Activated naive CD8-positive, alpha-beta T cell treated with anti-CD3 and anti-CD28 coated beads, Interleukin-2, amount 10 ng/mL, durations not matched to agents 7 days and 5 days (primary cell): ENCODE measurements around the gene CNPY3. TPM values are rescaled to one million over a fixed set of nuclear protein-coding genes. Genes with fewer than 3 reads are reported as not detected.
"Not testable (repeated sequence)": the region's sequence is repeated elsewhere in the genome, so short reads cannot be mapped to it uniquely, and the experiment has no call there.

Source experiments
- ATAC-seq: fragments of 150-1000 bp; cut with Tn5 transposase; one replicate; pipeline ENCODE4 v1.10.0; 2021; ENCODE audit warnings: low read depth, moderate library complexity
- POLR2A ChIA-PET: fragments of 350-600 bp; sonication (Branson Sonifier 250); formaldehyde crosslinking; loops from one replicate; lab custom pipeline; 2021; ENCODE audit warnings: antibody characterized with exemption; lab: Charles Lee
- DNase-seq: peaks from one replicate; pipeline ENCODE4 v3.0.0; 2021
- H3K27ac Mint-ChIP-seq: one replicate; pipeline ENCODE4 v1.8.0; 2022; ENCODE audit warnings: mild to moderate bottlenecking, mixed read lengths
- H3K27me3 Mint-ChIP-seq: one replicate; pipeline ENCODE4 v1.8.0; 2022; ENCODE audit warnings: mild to moderate bottlenecking, moderate library complexity, mixed read lengths
- H3K36me3 Mint-ChIP-seq: one replicate; pipeline ENCODE4 v1.8.0; 2021; ENCODE audit warnings: mild to moderate bottlenecking, mixed read lengths
- H3K4me1 Mint-ChIP-seq: one replicate; pipeline ENCODE4 v1.8.0; 2021; ENCODE audit warnings: mixed read lengths
- H3K4me3 Mint-ChIP-seq: one replicate; pipeline ENCODE4 v1.8.0; 2022; ENCODE audit warnings: mild to moderate bottlenecking, moderate library complexity, mixed read lengths
- H3K9me3 Mint-ChIP-seq: one replicate; pipeline ENCODE4 v1.8.0; 2021; ENCODE audit warnings: mixed read lengths
- total RNA-seq, 2 experiments: library from RNA; stranded (reverse); gene quantifications; one replicate each; pipeline ENCODE4 v1.2.3, GENCODE V29; 2021

The CNPY3 gene
- 10 to 100 TPM; 90.8 to 91.4 TPM for total RNA-seq

GRCh38 chr6:42928986-42929820 lies at the start of gene CNPY3:
CNPY3 (plus strand) TSS chr6:42929480; CDS start chr6:42929571, 91 bp downstream.
- peaks cover 15% of the 10 kb centered on the region for H3K36me3 Mint-ChIP-seq
- POLR2A ChIA-PET = interaction anchor here (0.6 to 3.5 kb wide), 33 partner anchors 10 to 700 kb away, joined by 3 to 66 read pairs (median 4); partner anchors contain the start of genes CUL7, CUL9, GTPBP2 and KLC4

GRCh38 chr6:42880240-42880817 lies 49.0 kb upstream of the CNPY3 start:
- peak overlapping the region; percentile 91 for H3K4me3 Mint-ChIP-seq
- peaks cover 12% of the 10 kb centered on the region for H3K36me3 Mint-ChIP-seq
- peaks cover 14% of the 10 kb centered on the region for H3K4me1 Mint-ChIP-seq
- not testable (repeated sequence) for ATAC-seq, H3K9me3 Mint-ChIP-seq, H3K27me3 Mint-ChIP-seq, DNase-seq
- POLR2A ChIA-PET = interaction anchor here (1.0 to 4.0 kb wide), 11 partner anchors 10 to 316 kb away, joined by 3 to 44 read pairs (median 6); partner anchors contain the start of genes BICRAL, CNPY3, PPP2R5D and TBCC
- H3K27ac Mint-ChIP-seq = peak overlapping the region; percentile 96

More at GRCh38 chr6:42928986-42929820, at the start of gene CNPY3:
- Mint-ChIP-seq H3K27me3 (no peaks in the 10 kb centered on the region), H3K9me3 (no peaks in the 10 kb centered on the region), H3K27ac (peak within 1 kb of the TSS; percentile 99), H3K4me3 (peak within 1 kb of the TSS; percentile 96), H3K4me1 (peaks cover 32% of the 10 kb centered on the region)
- peak; percentile 94 for DNase-seq
- peak; percentile 86 for ATAC-seq

- Mint-ChIP-seq H3K36me3 (peaks cover 14% of the 10 kb centered on the region), H3K4me3 (peak overlapping the region; percentile 91), H3K4me1 (peaks cover 14% of the 10 kb centered on the region), H3K27ac (peak overlapping the region; percentile 96)
- DNase-seq, H3K27me3 Mint-ChIP-seq, H3K9me3 Mint-ChIP-seq, ATAC-seq: not testable (repeated sequence)
- POLR2A ChIA-PET = interaction anchor here (1.2 to 4.0 kb wide), 4 partner anchors 9 to 135 kb away, joined by 5 to 37 read pairs (median 9); partner anchors contain the start of genes BICRAL and TBCC
These were observed 48.4 kb upstream of the CNPY3 start for GRCh38 chr6:42880871-42881270.

- H3K9me3 Mint-ChIP-seq = no peaks in the 10 kb centered on the region
- no peak overlapping the region for H3K4me3 Mint-ChIP-seq
- peaks cover 23% of the 10 kb centered on the region for H3K4me1 Mint-ChIP-seq
- no peaks in the 10 kb centered on the region for H3K27me3 Mint-ChIP-seq
- DNase-seq (no peak), ATAC-seq (no peak)
- POLR2A ChIA-PET = interaction anchor here (0.5 to 0.9 kb wide), 2 partner anchors 138 to 269 kb away, joined by 3 to 5 read pairs; no protein-coding TSS in a partner anchor
- no peak overlapping the region for H3K27ac Mint-ChIP-seq
- peaks cover 17% of the 10 kb centered on the region for H3K36me3 Mint-ChIP-seq
These were observed 43.6 kb upstream of the CNPY3 start for GRCh38 chr6:42885702-42886101.

- Mint-ChIP-seq H3K36me3 (peaks cover 17% of the 10 kb centered on the region), H3K4me1 (peaks cover 26% of the 10 kb centered on the region)
- H3K4me3 Mint-ChIP-seq, H3K27ac Mint-ChIP-seq, H3K27me3 Mint-ChIP-seq, DNase-seq, ATAC-seq, POLR2A ChIA-PET, H3K9me3 Mint-ChIP-seq: not testable (repeated sequence)
These were observed 41.1 kb upstream of the CNPY3 start for GRCh38 chr6:42888201-42888600.

GRCh38 chr6:42889815-42890214 lies 39.5 kb upstream of the CNPY3 start:
- Mint-ChIP-seq H3K27me3 (no peaks in the 10 kb centered on the region), H3K36me3 (peaks cover 9% of the 10 kb centered on the region), H3K4me1 (peaks cover 26% of the 10 kb centered on the region), H3K4me3 (peak overlapping the region; percentile 89), H3K27ac (peak overlapping the region; percentile 97), H3K9me3 (no peaks in the 10 kb centered on the region)
- ATAC-seq (no peak), DNase-seq (no peak)
- POLR2A ChIA-PET = interaction anchor here (0.6 to 3.2 kb wide), 10 partner anchors 9 to 214 kb away, joined by 4 to 37 read pairs (median 8); partner anchors contain the start of genes BICRAL, CNPY3, RPL7L1 and RRP36

- H3K36me3 Mint-ChIP-seq = peaks cover 7% of the 10 kb centered on the region
- peak; percentile 94 for ATAC-seq
- POLR2A ChIA-PET = interaction anchor here (0.6 to 3.2 kb wide), 17 partner anchors 10 to 284 kb away, joined by 3 to 37 read pairs (median 5); partner anchors contain the start of genes BICRAL, CNPY3, PPP2R5D and RPL7L1
- H3K27me3 Mint-ChIP-seq = no peaks in the 10 kb centered on the region
- H3K4me3 Mint-ChIP-seq = peak overlapping the region; percentile 89
- no peaks in the 10 kb centered on the region for H3K9me3 Mint-ChIP-seq
- DNase-seq = peak; percentile 88
- H3K4me1 Mint-ChIP-seq = peaks cover 26% of the 10 kb centered on the region
- peak overlapping the region; percentile 97 for H3K27ac Mint-ChIP-seq
These were observed 38.7 kb upstream of the CNPY3 start for GRCh38 chr6:42890311-42891198.

- peaks cover 26% of the 10 kb centered on the region for H3K4me1 Mint-ChIP-seq
- H3K4me3 Mint-ChIP-seq = peak overlapping the region; percentile 89
- no peak for ATAC-seq
- POLR2A ChIA-PET = interaction anchor here (1.0 to 3.2 kb wide), 14 partner anchors 11 to 283 kb away, joined by 3 to 37 read pairs (median 6); partner anchors contain the start of genes BICRAL, CNPY3, PPP2R5D and RPL7L1
- peaks cover 2% of the 10 kb centered on the region for H3K36me3 Mint-ChIP-seq
- H3K27me3 Mint-ChIP-seq = no peaks in the 10 kb centered on the region
- no peak for DNase-seq
- no peaks in the 10 kb centered on the region for H3K9me3 Mint-ChIP-seq
- H3K27ac Mint-ChIP-seq = peak overlapping the region; percentile 97
These were observed 38.0 kb upstream of the CNPY3 start for GRCh38 chr6:42891199-42891722.

DNA sequence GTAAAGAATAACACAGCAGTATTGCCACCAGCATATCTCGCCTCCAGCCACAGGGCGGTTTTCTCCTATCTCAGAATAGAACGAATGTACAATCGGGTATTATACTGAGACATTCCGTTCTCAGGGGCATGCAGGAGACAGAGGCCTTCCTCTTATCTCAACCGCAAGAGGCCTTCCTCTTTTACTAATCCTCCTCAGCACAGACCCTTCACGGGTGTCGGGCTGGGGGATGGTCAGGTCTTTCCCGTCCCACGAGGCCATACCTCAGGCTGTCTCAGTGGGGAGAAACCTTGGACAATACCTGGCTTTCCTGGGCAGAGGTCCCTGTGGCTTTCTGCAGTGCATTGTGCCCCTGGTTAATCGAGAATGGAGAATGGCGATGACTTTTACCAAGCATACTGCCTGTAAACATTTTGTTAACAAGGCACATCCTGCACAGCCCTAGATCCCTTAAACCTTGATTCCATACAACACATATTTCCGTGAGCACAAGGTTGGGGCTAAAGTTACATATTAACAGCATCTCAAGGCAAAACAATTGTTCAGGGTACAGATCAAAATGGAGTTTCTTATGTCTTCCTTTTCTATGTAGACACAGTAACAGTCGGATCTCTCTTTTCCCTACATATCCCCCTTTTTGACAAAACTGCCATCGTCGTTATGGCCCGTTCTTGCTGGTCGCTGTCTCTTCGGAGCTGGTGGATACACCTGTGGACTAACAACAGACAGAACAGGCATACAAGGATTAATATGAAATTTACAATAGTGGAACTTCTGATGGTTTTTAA lies 35.0 kb upstream of the CNPY3 start:
- ATAC-seq, H3K36me3 Mint-ChIP-seq, POLR2A ChIA-PET, H3K9me3 Mint-ChIP-seq, H3K27me3 Mint-ChIP-seq, DNase-seq, H3K4me3 Mint-ChIP-seq: not testable (repeated sequence)
- H3K4me1 Mint-ChIP-seq = peaks cover 24% of the 10 kb centered on the region
- peak overlapping the region; percentile 22 for H3K27ac Mint-ChIP-seq

DNA sequence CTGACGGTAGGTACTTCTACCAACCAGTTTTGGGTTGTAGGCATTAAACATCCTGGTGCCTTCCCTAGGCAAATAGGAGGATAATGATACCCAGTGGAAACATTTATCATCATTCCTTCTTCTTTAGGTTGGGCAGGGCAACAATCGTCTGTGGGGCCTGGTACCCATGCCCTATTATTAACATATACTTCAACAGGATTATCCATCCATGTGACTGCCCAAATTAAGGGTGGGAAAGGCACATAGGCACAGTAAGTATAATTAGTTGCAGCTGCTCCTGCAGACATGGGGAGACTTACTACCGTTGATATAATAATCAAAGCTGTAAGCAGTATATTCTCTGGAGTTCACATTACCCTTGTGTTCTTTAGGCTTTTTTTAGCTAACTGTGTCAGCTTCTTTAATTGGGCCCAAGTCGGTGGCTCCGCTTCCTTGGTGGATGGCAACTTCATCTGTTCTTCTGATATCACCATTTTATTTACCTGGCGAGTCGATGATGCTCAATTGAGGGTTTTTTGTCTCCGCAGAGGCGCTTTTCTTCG lies 33.0 kb upstream of the CNPY3 start:
- H3K27ac Mint-ChIP-seq = no peak overlapping the region
- H3K4me3 Mint-ChIP-seq = no peak overlapping the region
- H3K27me3 Mint-ChIP-seq = no peaks in the 10 kb centered on the region
- ATAC-seq = no peak
- POLR2A ChIA-PET = no interaction called here
- no peaks in the 10 kb centered on the region for H3K36me3 Mint-ChIP-seq
- peaks cover 13% of the 10 kb centered on the region for H3K4me1 Mint-ChIP-seq
- DNase-seq = no peak
- no peaks in the 10 kb centered on the region for H3K9me3 Mint-ChIP-seq

- POLR2A ChIA-PET = no interaction called here
- Mint-ChIP-seq H3K36me3 (no peaks in the 10 kb centered on the region), H3K9me3 (no peaks in the 10 kb centered on the region), H3K4me1 (peaks cover 19% of the 10 kb centered on the region), H3K4me3 (no peak overlapping the region), H3K27ac (no peak overlapping the region), H3K27me3 (no peaks in the 10 kb centered on the region)
- DNase-seq = peak; percentile 46
- ATAC-seq = no peak
These were observed 30.4 kb upstream of the CNPY3 start for GRCh38 chr6:42898891-42899361.
